Measurements from ENCODE around the gene SMOC2.

SMOC2 gene

GRCh38 chr6:168527451-168528210 lies 86.6 kb downstream of the SMOC2 start:
- Histone ChIP-seq H3K9me3 (ENCODE audit: insufficient read depth, low read length) (no peaks in the 10 kb centered on the region), H3K4me2 (ENCODE audit: low read length) (no peak overlapping the region), H3K36me3 (replicated peaks; ENCODE audit: low read depth, low read length) (no peaks in the 10 kb centered on the region), H3K4me3 (ENCODE audit: low read length) (no peak overlapping the region), H4K20me1 (ENCODE audit: insufficient read depth, low read length) (no peaks in the 10 kb centered on the region), H3K4me1 (ENCODE audit: low read length) (peaks cover 10% of the 10 kb centered on the region), H3K27me3 (ENCODE audit: low read depth, low read length) (0 out of 2 replicates have a peak, but pooled peaks cover 4% of the 10 kb centered on the region), H3K9ac (ENCODE audit: low read length) (no peak overlapping the region), H3K27ac (ENCODE audit: low read length) (no peak overlapping the region), H3K79me2 (ENCODE audit: low read length) (no peaks in the 10 kb centered on the region), H2AFZ (ENCODE audit: low read depth, low read length) (no peak overlapping the region)
- TF ChIP-seq EZH2phosphoT487 (IDR thresholded peaks at IDR 0.05; ENCODE audit: low read depth) (no peak), CTCF (IDR thresholded peaks at IDR 0.05; ENCODE audit: low read depth, low read length) (no peak)

GRCh38 chr6:168528474-168529095 lies 87.6 kb downstream of the SMOC2 start:
- no peaks in the 10 kb centered on the region for H3K79me2 ChIP-seq (ENCODE audit: low read length)

GRCh38 chr6:168529214-168529613 lies 88.2 kb downstream of the SMOC2 start:
- Histone ChIP-seq H3K27ac (ENCODE audit: low read length) (no peak overlapping the region), H3K27me3 (ENCODE audit: low read depth, low read length) (0 out of 2 replicates have a peak, but pooled peaks cover 4% of the 10 kb centered on the region), H4K20me1 (ENCODE audit: insufficient read depth, low read length) (no peaks in the 10 kb centered on the region), H3K4me1 (ENCODE audit: low read length) (peaks cover 10% of the 10 kb centered on the region), H3K4me2 (ENCODE audit: low read length) (peak overlapping the region; percentile 24; the same call in 1 of the 2 replicates), H3K36me3 (replicated peaks; ENCODE audit: low read depth, low read length) (no peaks in the 10 kb centered on the region), H3K9ac (ENCODE audit: low read length) (no peak overlapping the region), H3K9me3 (ENCODE audit: insufficient read depth, low read length) (no peaks in the 10 kb centered on the region), H3K4me3 (ENCODE audit: low read length) (no peak overlapping the region), H3K79me2 (ENCODE audit: low read length) (no peaks in the 10 kb centered on the region), H2AFZ (ENCODE audit: low read depth, low read length) (no peak overlapping the region)
- TF ChIP-seq CTCF (IDR thresholded peaks at IDR 0.05; ENCODE audit: low read depth, low read length) (no peak), EZH2phosphoT487 (IDR thresholded peaks at IDR 0.05; ENCODE audit: low read depth) (no peak)

More at GRCh38 chr6:168528474-168529095, 87.6 kb downstream of the SMOC2 start:
- Histone ChIP-seq H2AFZ (ENCODE audit: low read depth, low read length) (no peak overlapping the region), H3K4me1 (ENCODE audit: low read length) (peaks cover 10% of the 10 kb centered on the region), H4K20me1 (ENCODE audit: insufficient read depth, low read length) (no peaks in the 10 kb centered on the region), H3K4me2 (ENCODE audit: low read length) (peak overlapping the region; percentile 24; the same call in 1 of the 2 replicates), H3K9me3 (ENCODE audit: insufficient read depth, low read length) (no peaks in the 10 kb centered on the region), H3K36me3 (replicated peaks; ENCODE audit: low read depth, low read length) (no peaks in the 10 kb centered on the region), H3K27ac (ENCODE audit: low read length) (no peak overlapping the region), H3K9ac (ENCODE audit: low read length) (no peak overlapping the region), H3K4me3 (ENCODE audit: low read length) (no peak overlapping the region), H3K27me3 (ENCODE audit: low read depth, low read length) (0 out of 2 replicates have a peak, but pooled peaks cover 4% of the 10 kb centered on the region)
- TF ChIP-seq EZH2phosphoT487 (IDR thresholded peaks at IDR 0.05; ENCODE audit: low read depth) = no peak

GRCh38 chr6:168530653-168531071 lies 89.7 kb downstream of the SMOC2 start:
- no peak overlapping the region for H3K27ac ChIP-seq (ENCODE audit: low read length)
- no peak overlapping the region for H3K9ac ChIP-seq (ENCODE audit: low read length)
- H3K79me2 ChIP-seq (ENCODE audit: low read length) = no peaks in the 10 kb centered on the region
- H3K4me2 ChIP-seq (ENCODE audit: low read length) = no peak overlapping the region
- H3K4me1 ChIP-seq (ENCODE audit: low read length) = peaks cover 10% of the 10 kb centered on the region
- 0 out of 2 replicates have a peak, but pooled peaks cover 4% of the 10 kb centered on the region for H3K27me3 ChIP-seq (ENCODE audit: low read depth, low read length)
- no peak overlapping the region for H3K4me3 ChIP-seq (ENCODE audit: low read length)
- no peak overlapping the region for H2AFZ ChIP-seq (ENCODE audit: low read depth, low read length)
- no peaks in the 10 kb centered on the region for H4K20me1 ChIP-seq (ENCODE audit: insufficient read depth, low read length)
- H3K36me3 ChIP-seq (replicated peaks; ENCODE audit: low read depth, low read length) = no peaks in the 10 kb centered on the region
- no peaks in the 10 kb centered on the region for H3K9me3 ChIP-seq (ENCODE audit: insufficient read depth, low read length)
- no peak for TF ChIP-seq CTCF (IDR thresholded peaks at IDR 0.05; ENCODE audit: low read depth, low read length)
- no peak for TF ChIP-seq EZH2phosphoT487 (IDR thresholded peaks at IDR 0.05; ENCODE audit: low read depth)

Measured in OCI-LY3 (cell line).